Right lobe of liver (tissue), 4 donors: ENCODE measurements around the gene AGAP2.

Source experiments
- POLR2A ChIP-seq: fragments of 450-650 bp; IDR thresholded peaks from one replicate; pipeline ENCODE4 v1.6.1; 2017; ENCODE audit warnings: antibody characterized with exemption, mild to moderate bottlenecking
- TF ChIP-seq, protein P1 (sequence below), 4 donors: fragments of 200-600 bp in 3 of 4; fragments of 450-650 bp in 1 of 4; IDR thresholded peaks; one replicate each; pipeline versions ENCODE4 v1.5.1 to v1.8.0; 2016 to 2022; ENCODE audit warnings: antibody characterized with exemption in 4 of 4, mild to moderate bottlenecking in 2 of 4
- donor health status: DM: no; HTN: no; CAD: no.
- donor health status: DM: no; HTN: no; CAD: no.
- donor health status: DM: no; HTN: yes; CAD: no.

DNA sequence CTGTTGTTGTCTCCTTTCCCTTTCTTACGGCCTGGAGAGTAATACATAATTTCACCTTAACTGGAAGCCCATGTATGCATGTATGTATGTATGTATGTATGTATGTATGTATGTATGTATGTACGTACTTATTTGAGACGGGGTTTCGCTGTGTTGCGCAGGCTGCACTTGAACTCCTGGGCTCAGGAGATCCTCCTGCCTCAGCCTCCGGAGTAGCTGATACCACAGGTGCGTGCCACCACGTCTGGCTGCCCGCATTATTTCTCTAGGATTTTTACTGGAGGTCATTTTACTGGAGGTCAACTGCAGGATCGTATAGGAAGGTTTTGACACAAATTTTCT lies 45.3 kb downstream of the AGAP2 start:
- TF ChIP-seq, protein P1, sequence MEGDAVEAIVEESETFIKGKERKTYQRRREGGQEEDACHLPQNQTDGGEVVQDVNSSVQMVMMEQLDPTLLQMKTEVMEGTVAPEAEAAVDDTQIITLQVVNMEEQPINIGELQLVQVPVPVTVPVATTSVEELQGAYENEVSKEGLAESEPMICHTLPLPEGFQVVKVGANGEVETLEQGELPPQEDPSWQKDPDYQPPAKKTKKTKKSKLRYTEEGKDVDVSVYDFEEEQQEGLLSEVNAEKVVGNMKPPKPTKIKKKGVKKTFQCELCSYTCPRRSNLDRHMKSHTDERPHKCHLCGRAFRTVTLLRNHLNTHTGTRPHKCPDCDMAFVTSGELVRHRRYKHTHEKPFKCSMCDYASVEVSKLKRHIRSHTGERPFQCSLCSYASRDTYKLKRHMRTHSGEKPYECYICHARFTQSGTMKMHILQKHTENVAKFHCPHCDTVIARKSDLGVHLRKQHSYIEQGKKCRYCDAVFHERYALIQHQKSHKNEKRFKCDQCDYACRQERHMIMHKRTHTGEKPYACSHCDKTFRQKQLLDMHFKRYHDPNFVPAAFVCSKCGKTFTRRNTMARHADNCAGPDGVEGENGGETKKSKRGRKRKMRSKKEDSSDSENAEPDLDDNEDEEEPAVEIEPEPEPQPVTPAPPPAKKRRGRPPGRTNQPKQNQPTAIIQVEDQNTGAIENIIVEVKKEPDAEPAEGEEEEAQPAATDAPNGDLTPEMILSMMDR (IDR thresholded peaks at IDR 0.05): no peak
- no peak for TF ChIP-seq POLR2A
